ENCODE results near the gene TPI1.
"Not testable (repeated sequence)": the region's sequence is repeated elsewhere in the genome, so short reads cannot be mapped to it uniquely, and the experiment has no call there.

The TPI1 gene

GRCh38 chr12:6889775-6890573 lies 22.6 kb downstream of the TPI1 start:
- DNase-seq: not testable (repeated sequence)

- DNase-seq: peak; percentile 72 to 99 (median 95)
These were observed 23.7 kb downstream of the TPI1 start for GRCh38 chr12:6890789-6891645.

GRCh38 chr12:6891646-6892001 lies 24.3 kb downstream of the TPI1 start:
- DNase-seq: no peak

- not testable (repeated sequence) for DNase-seq
These were observed 25.4 kb downstream of the TPI1 start for GRCh38 chr12:6892683-6893082.

GRCh38 chr12:6894321-6894720 lies 27.0 kb downstream of the TPI1 start:
- no peak for DNase-seq

- no peak for DNase-seq
These were observed 29.6 kb downstream of the TPI1 start for GRCh38 chr12:6896846-6897435.

- DNase-seq: no peak
These were observed 32.1 kb downstream of the TPI1 start for GRCh38 chr12:6899427-6899826.

GRCh38 chr12:6899837-6900519 lies 32.6 kb downstream of the TPI1 start:
- DNase-seq: peak in 42 of 56 donors; percentile 3 to 76 (median 40)

- no peak for DNase-seq
These were observed 35.1 kb downstream of the TPI1 start for GRCh38 chr12:6902448-6902847.

GRCh38 chr12:6903722-6904121 lies 36.4 kb downstream of the TPI1 start:
- no peak for DNase-seq

GRCh38 chr12:6904280-6905276 lies 37.2 kb downstream of the TPI1 start, which contains the start of gene LRRC23:
TSS of gene LRRC23 (plus strand) at chr12:6904822. CDS start at chr12:6905634, 812 bp downstream.
- peak; percentile 83 to 100 (median 96) for DNase-seq

- DNase-seq: no peak
These were observed 38.2 kb downstream of the TPI1 start for GRCh38 chr12:6905414-6906040.

- DNase-seq: not testable (repeated sequence)
These were observed 40.8 kb downstream of the TPI1 start for GRCh38 chr12:6908141-6908540.

- no peak for DNase-seq
These were observed 42.3 kb downstream of the TPI1 start for GRCh38 chr12:6909421-6910145.

- no peak for DNase-seq
These were observed 45.0 kb downstream of the TPI1 start for GRCh38 chr12:6912164-6912935.

GRCh38 chr12:6914246-6914946 lies 47.1 kb downstream of the TPI1 start, which contains the start of gene ENO2:
TSS of gene ENO2 (plus strand) at chr12:6914580. CDS start at chr12:6915833, 1,253 bp downstream.
- DNase-seq: peak; percentile 23 to 91 (median 77)
